ENCODE results near the gene MAPK9.

Gene MAPK9

DNA sequence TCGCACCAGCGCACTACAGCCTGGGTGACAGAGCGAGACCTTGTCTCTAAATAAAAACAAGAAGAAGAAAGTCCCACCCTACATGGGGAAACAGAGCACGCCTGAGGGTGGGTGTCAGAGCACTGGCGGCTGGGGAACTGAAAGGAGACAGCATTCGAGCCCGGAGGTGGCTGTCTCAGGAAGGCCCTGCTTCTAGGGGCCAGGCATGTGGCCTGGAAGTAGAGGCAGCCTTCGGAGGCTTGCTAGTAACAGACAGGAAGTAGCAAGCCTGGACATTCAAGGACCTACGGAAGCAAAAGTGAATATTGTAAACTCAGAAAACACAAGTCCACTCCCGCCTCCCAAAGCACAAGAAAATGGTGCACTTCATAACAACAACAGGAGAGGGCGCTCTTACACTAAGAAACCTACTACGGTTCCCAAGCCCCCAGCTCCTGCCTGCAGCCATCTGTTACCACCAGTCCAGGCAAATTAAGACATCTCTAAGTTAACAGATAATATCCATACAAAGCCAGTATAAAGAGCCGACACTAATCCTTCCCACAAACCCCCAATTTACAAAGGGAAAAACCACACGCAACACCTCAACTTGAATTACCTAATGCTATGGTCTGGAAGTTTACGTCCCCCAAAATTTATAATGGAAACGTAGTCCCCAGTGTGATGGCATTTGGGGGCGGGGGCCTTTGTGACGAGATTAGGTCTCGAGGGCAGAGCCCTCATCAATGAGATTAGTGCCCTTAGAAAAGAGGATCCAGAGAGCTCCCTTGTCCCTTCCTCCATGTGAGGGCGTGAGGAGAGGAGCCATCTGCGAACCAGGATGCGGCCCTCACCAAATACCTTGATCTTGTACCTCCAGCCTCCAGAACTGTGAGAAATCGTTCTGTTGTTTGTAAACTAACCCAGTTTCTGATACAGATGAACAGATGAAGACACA, 90.6 kb downstream of the MAPK9 start:
- peak in 2 of 3 experiments; percentile 7 to 45 for DNase-seq

DNA sequence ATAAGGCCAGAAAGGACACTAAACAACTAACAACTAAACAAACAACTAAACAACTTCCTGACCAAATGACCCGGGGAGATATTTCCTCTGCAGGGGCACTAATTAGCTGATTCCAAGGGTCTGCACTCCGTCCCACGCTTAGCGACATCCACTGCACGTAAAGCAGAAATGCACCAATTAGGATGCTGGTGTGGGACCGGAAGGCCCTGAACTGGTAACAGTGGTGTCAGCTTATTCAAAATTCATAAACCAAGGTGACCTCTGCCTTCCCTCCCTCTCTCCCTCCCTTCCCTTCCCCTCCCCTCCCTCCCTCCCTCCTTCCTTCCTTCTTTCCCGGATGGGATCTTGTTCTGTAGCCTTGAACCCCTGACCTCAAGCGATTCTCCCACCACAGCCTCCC, 92.5 kb downstream of the MAPK9 start:
- no peak for DNase-seq

DNA sequence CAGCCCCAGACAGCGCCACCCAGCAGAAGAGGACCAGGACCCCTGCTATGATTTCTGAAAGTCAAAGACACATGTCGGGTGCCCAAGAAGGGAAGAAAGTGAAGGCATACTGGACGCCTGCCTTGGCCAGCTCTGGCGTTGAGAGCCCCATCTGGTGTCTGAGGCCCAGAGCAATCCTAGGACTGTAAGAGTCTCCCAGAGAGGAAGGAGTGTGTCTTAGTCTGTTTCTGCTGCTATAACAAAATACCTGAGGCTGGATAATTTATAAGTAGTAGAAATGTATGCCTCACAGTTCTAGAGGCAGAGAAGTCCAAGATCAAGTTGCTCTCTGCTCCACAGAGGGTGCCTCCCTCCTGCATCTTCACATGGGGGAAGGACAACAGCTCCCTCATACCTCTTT, 93.7 kb downstream of the MAPK9 start:
- DNase-seq = no peak

DNA sequence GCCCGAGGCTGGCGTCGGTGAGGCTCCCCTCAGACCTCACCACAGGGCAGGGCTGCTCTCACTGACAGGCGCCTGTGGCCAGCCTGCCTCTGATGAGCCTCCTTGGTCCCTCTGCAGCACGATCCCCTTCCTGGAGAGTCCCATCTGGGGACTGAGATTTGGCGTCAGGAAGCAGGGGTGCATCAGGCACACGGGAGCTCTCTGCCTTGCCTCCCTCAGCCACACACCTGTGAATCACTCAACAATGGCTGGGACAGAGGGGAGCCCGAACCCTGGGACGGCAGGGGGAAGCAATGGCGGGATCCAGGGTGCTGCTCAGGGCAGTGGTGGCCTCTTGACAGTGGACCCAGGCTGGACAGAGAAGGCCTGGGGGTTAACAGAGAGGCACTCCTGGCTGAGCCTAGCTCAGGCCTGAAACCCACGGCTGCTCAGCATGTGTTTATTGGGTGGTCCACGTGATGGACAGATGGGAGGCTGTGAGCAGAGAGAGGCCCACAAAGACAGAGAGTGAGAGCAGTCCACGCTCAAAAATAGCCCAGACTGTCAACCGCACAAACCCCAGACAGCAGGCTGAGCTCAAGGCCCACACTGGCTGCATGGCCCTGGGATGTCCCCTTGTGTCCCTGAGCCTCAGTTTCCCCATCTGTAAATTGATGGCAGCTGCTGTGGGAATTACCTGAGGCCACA, 94.7 kb downstream of the MAPK9 start:
- DNase-seq = no peak

DNA sequence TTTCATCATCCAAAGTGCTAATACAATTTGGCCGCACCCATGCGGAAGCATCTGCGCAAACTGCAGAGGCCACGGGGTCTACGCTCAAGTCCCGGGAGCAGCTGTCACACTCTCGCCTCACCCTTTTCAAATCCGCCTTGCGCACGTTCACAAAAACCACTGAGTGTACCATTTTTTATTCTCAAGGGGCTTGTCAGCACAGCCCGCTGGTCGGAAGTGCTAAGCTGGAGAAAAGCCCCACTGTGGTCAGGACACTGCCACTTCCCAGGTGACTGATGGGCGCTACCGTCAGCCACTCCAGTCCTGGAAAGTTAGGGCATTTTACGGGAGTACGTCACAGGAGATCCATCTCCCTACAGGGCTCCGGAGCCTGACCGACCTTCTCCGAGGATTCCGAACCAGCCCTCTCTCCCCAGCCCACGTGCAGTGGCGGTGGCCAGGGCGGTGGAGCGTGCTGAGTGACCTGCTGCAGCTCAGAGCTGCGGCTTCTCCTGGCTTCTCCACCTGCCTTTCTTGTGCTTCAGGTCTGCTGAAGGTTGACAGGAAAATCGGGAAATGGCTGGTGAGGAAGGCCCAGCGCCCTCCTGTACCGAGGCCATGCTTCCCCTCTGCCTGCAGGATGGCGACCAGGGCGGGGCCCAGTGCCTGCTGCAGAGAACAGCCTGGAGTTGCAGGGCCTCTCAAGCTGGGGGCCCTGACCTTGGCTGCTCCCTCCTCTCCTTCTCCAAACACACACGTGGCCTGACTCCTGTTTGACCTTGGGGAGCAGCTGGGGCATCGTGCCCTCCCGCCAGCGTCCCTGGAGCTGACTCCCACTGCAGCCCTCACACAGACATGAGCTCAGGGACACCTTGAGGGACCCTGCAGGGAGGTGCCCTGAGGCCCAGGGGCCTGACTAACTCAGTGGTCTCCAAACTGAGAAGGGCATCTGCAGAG, 97.2 kb downstream of the MAPK9 start:
- DNase-seq = peak in 1 of 3 experiments; percentile 7

DNA sequence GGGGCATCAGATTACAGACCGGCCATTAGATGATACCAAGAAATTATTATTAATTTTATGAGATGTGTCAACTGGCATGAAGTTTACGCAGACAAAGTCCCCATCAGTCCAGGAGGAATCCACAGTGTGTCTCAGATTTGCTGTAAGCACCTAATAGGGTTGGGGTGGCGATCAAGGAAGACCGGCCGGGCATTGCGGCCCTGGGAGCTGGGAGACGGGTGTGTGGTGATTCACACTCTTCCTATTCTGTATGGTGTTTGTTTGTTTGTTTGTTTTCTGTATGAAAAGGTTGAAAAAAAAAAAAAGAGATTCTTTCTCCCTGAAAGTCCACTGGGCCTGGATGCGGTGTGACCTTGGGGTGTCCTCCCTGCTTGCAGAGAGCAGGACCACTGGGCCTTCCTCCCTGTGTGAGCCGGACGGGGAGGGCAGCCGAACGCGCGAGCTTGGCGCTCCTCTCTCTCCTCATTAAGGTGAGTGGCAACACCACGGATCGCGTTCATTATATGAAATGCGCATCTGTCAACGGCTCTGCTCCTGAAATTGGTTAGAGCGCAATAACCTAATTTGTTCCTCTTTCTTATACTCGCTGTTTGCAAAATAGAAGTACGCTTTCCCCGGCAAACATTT, 98.0 kb downstream of the MAPK9 start:
- DNase-seq = no peak

DNA sequence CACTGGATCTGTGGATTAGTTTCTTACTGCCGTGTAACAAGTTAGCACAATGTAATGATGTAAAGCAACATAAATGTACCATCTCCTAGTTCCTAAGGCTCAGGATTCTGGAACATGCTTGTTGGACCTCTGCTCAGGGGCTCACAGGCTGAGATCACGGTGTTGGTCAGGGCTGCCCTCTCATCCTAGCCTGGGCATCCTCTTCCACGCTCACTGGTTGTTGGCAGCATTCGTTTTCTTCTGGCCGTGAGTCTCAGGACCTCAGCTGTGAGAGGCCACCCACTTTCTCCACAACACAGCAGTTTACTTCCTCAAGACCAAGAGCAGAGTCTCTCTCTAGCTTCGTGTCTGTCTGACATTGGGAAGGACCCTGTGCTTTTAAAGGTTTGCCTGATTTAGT, 100.2 kb downstream of the MAPK9 start:
- no peak for DNase-seq

DNA sequence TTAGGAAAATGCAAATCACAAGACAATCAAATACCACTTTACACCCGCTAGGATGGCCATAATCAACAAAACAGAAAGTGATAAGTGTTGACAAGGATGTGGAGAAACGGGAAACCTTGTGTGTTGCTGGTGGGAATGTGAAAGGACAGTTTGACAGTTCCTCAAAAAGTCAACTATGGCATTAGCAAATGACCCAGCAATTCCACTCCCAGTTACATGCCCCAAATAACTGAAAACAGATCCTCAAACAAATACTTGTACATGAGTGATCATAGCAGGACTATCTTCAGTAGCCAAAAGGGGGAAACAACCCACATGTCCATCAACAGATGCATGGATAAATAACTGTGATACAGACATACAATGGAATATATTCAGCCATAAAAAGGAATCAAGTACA, 104.1 kb downstream of the MAPK9 start:
- DNase-seq = no peak

Measured in NCI-H1417 (cell line).